SKM-1 treated with dmso at 0.1 percent for 144 hours (cell line): ENCODE measurements around the gene CSMD2.

Experiments used
- DNase-seq: peaks from one replicate; lab custom pipeline; 2025; ENCODE audit not compliant: unreplicated experiment; lab: John Stamatoyannopoulos, UW

CSMD2 gene

GRCh38 chr1:34007760-34008159 lies 157.3 kb downstream of the CSMD2 start:
- no peak for DNase-seq

- DNase-seq = no peak
Measured at GRCh38 chr1:34005309-34005708, 159.7 kb downstream of the CSMD2 start.

- DNase-seq = no peak
Measured at GRCh38 chr1:34002810-34003209, 162.2 kb downstream of the CSMD2 start.

GRCh38 chr1:33997127-33998036 lies 167.6 kb downstream of the CSMD2 start:
- DNase-seq = no peak

- no peak for DNase-seq
Measured at GRCh38 chr1:33996281-33996680, 168.7 kb downstream of the CSMD2 start.

GRCh38 chr1:33993301-33993700 lies 171.7 kb downstream of the CSMD2 start:
- no peak for DNase-seq

- DNase-seq = no peak
Measured at GRCh38 chr1:33990281-33990680, 174.7 kb downstream of the CSMD2 start.

- no peak for DNase-seq
Measured at GRCh38 chr1:33988161-33988560, 176.9 kb downstream of the CSMD2 start.

GRCh38 chr1:33986390-33987095 lies 178.5 kb downstream of the CSMD2 start:
- DNase-seq = no peak

GRCh38 chr1:33985656-33986055 lies 179.4 kb downstream of the CSMD2 start:
- DNase-seq = no peak

- no peak for DNase-seq
Measured at GRCh38 chr1:33984906-33985565, 180.0 kb downstream of the CSMD2 start.

GRCh38 chr1:33982419-33982818 lies 182.6 kb downstream of the CSMD2 start:
- DNase-seq = no peak

- DNase-seq = no peak
Measured at GRCh38 chr1:33979341-33979740, 185.7 kb downstream of the CSMD2 start.

- no peak for DNase-seq
Measured at GRCh38 chr1:33975961-33976360, 189.1 kb downstream of the CSMD2 start.

- no peak for DNase-seq
Measured at GRCh38 chr1:33973799-33974545, 191.1 kb downstream of the CSMD2 start.

GRCh38 chr1:33972676-33973395 lies 192.2 kb downstream of the CSMD2 start:
- no peak for DNase-seq

GRCh38 chr1:33971913-33972312 lies 193.1 kb downstream of the CSMD2 start:
- no peak for DNase-seq

- no peak for DNase-seq
Measured at GRCh38 chr1:33971018-33971710, 193.9 kb downstream of the CSMD2 start.

- DNase-seq = no peak
Measured at GRCh38 chr1:33970148-33970825, 194.7 kb downstream of the CSMD2 start.
